ENCODE measurements around the gene PCDHGB5.
"Not testable (repeated sequence)": the region's sequence is repeated elsewhere in the genome, so short reads cannot be mapped to it uniquely, and the experiment has no call there.

- not testable (repeated sequence) for TF ChIP-seq POLR2A, CTCF (IDR thresholded peaks at IDR 0.05)
Observed at GRCh38 chr5:141432308-141432707, 34.6 kb downstream of the PCDHGB5 start.
